AG10803 (cell line): Measurements from ENCODE around the gene RPS10.

Source experiments
- DNase-seq: peaks from one replicate; pipeline ENCODE4 v3.0.0; 2010; ENCODE audit warnings: low read depth
- H3K4me3 ChIP-seq: 2 replicates; pipeline ENCODE4 v1.5.1; 2011; ENCODE audit warnings: mild to moderate bottlenecking, low read length, control low read depth
- CTCF ChIP-seq: conservative IDR thresholded peaks from 2 replicates; pipeline ENCODE4 v1.5.1; 2011; ENCODE audit warnings: mild to moderate bottlenecking, low read length, control low read depth, inconsistent platforms

The RPS10 gene

DNA sequence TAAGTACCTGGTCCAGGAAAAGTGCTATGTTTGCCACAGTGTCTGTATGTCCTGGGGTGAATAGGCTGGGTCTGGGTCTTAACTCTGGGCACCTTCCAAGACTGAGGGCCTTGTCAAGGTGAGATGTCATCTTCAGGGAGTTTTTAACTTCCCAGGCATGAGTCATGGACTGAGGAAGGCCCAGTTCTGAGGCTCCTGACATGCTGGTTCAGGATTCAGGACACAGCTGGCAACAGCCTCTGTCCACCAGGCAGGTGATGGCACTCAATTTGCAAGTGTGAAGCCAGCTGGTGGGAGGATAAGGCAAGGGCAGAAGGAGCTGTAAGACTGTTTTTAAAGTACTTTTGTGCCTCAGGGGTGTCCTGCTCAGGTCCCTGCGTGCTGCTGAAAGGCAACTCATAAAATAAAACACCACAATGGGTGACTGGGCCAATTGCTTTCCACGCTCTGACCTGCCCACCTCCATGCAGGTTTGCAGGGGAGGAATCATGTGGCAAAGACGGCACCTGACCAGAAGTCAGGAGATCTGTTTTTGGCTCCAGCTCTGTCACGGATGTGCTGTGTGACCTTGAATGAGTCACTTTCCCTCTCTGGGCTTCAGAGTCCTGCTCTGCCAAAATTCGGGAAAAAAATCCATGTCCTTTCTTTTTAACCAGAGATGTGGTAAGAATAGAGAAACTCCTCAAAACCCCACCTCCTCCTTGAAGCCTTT is 35.1 kb upstream of the RPS10 start:
- no peak for TF ChIP-seq CTCF
- no peak overlapping the region for H3K4me3 ChIP-seq
- no peak for DNase-seq

- peak; percentile 70 for TF ChIP-seq CTCF
- DNase-seq = peak; percentile 42
- H3K4me3 ChIP-seq = no peak overlapping the region
Observed at GRCh38 chr6:34459899-34460593, 34.2 kb upstream of the RPS10 start.

DNA sequence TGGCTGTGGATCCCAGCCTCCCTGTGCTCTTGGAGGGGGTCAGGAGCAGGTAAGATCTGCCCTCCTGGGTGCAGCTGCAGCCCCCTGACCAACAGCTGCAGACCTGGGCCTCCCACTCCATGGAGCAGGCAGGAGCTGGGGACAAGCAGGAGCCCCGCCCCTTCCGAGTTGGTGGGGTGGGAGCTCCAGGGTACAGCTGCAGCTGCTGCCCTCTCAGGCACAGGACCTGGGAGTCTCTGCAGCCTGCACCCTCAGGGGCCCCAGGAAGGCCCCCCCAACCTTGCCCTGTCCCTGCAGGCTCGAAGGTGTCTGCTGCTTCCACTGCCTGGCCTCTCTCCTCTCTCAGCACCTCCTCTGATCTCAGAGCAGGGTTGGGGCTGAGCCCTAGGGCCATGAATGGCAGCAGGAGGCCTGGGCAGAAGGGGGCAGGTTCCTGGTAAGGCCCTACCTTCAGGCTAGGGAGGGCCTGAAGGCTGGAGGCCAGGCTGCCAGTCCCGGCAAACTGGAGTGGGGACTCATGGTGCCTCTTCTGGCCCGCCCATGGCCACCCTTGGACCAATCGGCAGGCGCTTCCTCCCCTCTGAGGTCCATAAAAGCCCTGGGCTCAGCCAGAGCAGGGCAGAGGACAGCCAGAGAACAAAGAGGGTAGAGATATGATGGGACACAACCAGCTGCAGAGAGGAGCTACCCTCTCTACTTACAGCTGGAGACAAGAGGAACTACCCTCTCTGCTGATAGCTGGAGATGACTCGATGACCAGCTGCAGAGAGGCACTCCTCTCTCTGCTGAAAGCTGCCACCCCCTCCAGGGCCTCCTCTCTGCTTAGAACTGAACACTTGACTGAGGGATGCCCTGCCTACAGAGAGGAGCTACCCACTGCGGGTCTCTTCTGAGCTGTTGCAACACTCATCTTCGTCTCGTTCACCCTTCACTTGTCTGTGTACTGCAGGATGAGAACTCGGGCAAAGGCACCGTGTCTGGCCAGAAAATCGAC is 32.2 kb upstream of the RPS10 start:
- no peak for DNase-seq
- no peak overlapping the region for H3K4me3 ChIP-seq
- TF ChIP-seq CTCF = no peak

DNA sequence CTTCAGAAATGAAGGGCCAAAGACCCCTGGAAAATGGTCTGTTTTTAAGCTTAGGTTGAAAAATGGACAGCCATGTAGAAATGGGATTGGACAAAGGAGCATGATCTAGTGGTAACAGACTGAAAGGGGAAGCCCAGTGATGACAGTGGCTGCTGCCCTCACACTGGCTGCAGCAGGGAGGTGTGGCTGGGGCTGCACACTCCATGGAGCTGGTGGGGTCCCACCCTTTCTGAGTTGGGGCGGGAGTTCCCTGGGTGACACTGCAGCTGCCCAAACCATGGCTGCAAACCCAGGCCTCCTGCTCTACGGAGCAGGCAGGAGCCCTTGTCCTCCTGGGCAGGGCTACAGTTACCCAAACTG is 31.5 kb upstream of the RPS10 start:
- TF ChIP-seq CTCF = no peak
- no peak for DNase-seq

DNA sequence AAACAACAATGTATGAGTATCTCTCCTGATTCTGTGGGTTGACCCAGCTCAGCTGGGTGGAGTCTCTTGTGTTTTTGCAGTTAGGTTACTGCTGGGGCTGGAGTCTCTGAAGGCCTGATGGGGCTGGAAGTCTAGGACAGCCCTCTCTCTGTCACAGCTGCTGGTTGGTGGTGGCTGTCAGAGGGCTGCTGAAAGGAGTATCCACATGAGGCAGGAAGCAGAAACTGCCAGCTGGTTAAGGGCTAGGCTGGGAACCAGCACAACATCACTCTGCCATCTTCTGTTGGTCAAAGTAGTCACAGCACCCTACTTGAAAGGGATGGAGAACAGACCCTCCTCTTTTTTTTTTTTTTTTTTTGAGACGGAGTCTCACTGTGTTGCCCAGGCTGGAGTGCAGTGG is 30.0 kb upstream of the RPS10 start:
- no peak for DNase-seq
- TF ChIP-seq CTCF = no peak
- H3K4me3 ChIP-seq = no peak overlapping the region

More for the DNA sequence above, 31.5 kb upstream of the RPS10 start:
- no peak overlapping the region for H3K4me3 ChIP-seq

DNA sequence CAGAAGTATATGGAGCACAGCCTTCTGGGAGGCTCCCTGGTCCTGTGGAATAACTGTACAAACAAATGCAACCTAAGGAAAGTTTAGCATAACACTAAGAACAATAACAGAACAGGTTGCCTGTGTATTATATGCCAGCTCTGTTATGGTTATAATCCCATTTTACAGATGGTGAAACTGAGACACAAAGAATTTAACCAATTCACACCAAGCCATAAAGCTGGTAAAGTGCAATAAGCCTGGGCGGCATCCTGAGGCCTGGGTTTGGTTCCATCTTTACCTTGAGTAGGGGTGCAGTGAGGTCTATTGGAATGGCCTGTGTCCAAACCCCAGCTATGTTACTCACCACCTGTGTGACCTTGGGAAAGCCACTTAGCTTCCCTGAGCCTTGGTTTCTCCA is 25.3 kb upstream of the RPS10 start:
- no peak for TF ChIP-seq CTCF

More for the DNA sequence above, 25.3 kb upstream of the RPS10 start:
- no peak overlapping the region for H3K4me3 ChIP-seq
- DNase-seq = no peak
